Upper lobe of left lung (tissue), 4 donors: ENCODE data around the gene EEF1E1.

Experiments used
- CTCF ChIP-seq, 6 experiments: fragments of 450-650 bp in 4 of 6; fragments of 200-600 bp in 2 of 6; sonication (generic) in 2 of 6; IDR thresholded peaks; one replicate each; pipeline ENCODE4 v1.5.1; 2016 to 2019; ENCODE audit warnings: antibody characterized with exemption in 6 of 6
- EP300 ChIP-seq, 4 donors: sonication (generic); formaldehyde crosslinking; IDR thresholded peaks; one replicate each; pipeline ENCODE4 v1.5.1; 2017; ENCODE audit warnings: antibody characterized with exemption in 4 of 4, control low read depth in 2 of 4
- POLR2A ChIP-seq, 4 donors: fragments of 450-650 bp; IDR thresholded peaks; one replicate each; pipeline ENCODE4 v1.5.1; 2016 to 2017; ENCODE audit warnings: antibody characterized with exemption in 4 of 4, mild to moderate bottlenecking in 2 of 4
- POLR2AphosphoS5 ChIP-seq, 2 donors: sonication (generic); formaldehyde crosslinking; IDR thresholded peaks; one replicate each; pipeline ENCODE4 v1.5.1; 2017; ENCODE audit warnings: antibody characterized with exemption in 2 of 2

GRCh38 chr6:8065519-8065911 lies 36.8 kb downstream of the EEF1E1 start:
- no peak for TF ChIP-seq CTCF (IDR thresholded peaks at IDR 0.05)
- TF ChIP-seq POLR2A (IDR thresholded peaks at IDR 0.05): no peak
- no peak for TF ChIP-seq EP300 (IDR thresholded peaks at IDR 0.05)
- no peak for TF ChIP-seq POLR2AphosphoS5 (IDR thresholded peaks at IDR 0.05)
